Glomerular endothelial cell (primary cell): Measurements from ENCODE around the gene MAP2K5. TPM values are rescaled to one million over a fixed set of nuclear protein-coding genes. Genes with fewer than 3 reads are reported as not detected.
A peak's percentile ranks its signal among the peaks of the same experiment; 100 is the strongest.
"Not testable (repeated sequence)": the region's sequence is repeated elsewhere in the genome, so short reads cannot be mapped to it uniquely, and the experiment has no call there.

Experiments used
- DNase-seq: peaks from one replicate; pipeline ENCODE4 v3.0.0-alpha.2; 2011; ENCODE audit warnings: low read depth, low spot score; ENCODE audit errors: extremely low read depth
- total RNA-seq: library from RNA; depleted of rRNA; stranded (reverse); fragments of >200 nt; gene quantifications from 2 replicates; pipeline ENCODE4 v1.2.3, GENCODE V29; 2015

Gene MAP2K5
- total RNA-seq, 1 donor from 2014 or later: 9.8 TPM

DNA sequence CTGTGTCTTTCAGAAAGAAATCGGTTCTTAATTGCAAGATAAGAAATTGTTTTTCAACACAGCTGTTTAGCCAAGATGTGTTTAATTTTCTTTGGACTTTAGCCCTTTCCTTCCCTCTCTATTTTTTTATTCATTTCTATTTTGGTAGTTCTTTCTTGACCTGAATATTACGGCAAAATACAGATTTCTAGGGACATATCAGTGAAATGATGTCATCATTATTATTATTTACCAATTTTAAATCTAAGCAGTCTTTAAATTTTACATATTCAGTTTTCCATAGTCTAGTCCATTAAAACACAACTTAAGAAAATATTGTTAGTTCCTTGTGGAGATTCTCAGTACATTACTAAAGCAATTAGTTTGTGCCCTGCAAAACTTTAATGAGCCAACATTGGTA, 104.3 kb downstream of the MAP2K5 start:
- DNase-seq: no peak

- DNase-seq: no peak
These were observed 110.1 kb downstream of the MAP2K5 start for GRCh38 chr15:67652586-67652985.

DNA sequence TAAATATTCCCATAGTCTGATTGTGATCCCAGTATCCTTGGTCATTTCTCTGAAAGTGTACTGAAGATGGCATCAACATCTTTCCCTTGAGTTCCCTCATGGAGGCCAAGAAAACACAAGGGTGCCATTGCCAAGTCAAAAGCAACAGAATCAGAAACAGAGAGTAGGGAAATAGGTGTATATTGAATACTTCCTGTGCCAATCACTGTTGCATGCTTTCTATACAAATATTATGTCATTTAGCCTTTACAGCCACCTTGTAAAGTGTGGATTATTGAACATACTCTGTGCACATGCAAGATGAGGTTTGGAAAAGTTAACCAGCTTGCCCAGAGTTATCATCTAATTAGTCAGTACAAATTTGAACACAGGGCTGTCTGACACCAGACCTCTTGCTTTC, 117.9 kb downstream of the MAP2K5 start:
- DNase-seq: no peak

DNA sequence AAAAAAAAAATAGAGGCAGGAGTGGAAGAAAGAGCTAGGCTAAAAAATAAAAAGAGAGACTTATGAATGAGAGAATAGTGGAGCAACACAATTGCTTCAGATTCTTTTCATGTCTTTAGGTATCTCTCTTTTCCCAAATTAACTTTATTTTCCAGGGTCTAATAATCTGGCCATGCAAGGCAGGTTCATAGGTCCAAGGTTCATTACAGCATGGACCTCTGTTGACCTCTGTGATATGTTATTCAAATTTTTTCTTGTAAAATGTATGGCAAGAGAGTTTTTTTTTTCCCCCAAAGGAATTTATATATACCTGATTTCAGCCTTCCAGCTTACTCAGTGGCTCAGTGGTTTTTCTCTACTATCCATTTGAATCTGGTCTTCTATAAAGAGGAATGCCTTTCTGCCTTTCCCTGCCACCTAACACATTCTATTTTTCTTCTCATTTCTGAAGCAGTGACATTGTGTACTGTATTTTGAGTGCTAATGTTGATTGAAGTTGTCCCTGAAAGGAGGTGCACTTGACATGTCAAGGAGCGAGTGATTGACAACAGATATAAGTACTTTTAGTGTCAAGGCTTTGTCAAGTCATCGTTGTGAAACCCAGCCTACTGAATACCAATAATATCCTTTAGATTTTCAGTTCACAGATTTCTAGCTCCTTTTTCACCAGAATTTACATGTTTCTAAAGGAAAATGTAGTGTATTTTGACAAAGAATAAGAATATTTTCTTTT, 118.5 kb downstream of the MAP2K5 start:
- no peak for DNase-seq

GRCh38 chr15:67670647-67671305, 128.3 kb downstream of the MAP2K5 start:
- no peak for DNase-seq

DNA sequence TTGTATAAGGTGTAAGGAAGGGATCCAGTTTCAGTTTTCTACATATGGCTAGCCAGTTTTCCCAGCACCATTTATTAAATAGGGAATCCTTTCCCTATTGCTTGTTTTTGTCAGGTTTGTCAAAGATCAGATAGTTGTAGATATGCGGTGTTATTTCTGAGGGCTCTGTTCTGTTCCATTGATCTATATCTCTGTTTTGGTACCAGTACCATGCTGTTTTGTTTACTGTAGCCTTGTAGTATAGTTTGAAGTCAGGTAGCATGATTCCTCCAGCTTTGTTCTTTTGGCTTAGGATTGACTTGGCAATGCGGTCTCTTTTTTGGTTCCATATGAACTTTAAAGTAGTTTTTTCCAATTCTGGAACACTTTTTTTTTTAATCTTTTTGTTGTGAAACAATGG, 130.3 kb downstream of the MAP2K5 start:
- DNase-seq: not testable (repeated sequence)

GRCh38 chr15:67674983-67675382, 132.5 kb downstream of the MAP2K5 start:
- no peak for DNase-seq

GRCh38 chr15:67678089-67678488, 135.6 kb downstream of the MAP2K5 start:
- no peak for DNase-seq

DNA sequence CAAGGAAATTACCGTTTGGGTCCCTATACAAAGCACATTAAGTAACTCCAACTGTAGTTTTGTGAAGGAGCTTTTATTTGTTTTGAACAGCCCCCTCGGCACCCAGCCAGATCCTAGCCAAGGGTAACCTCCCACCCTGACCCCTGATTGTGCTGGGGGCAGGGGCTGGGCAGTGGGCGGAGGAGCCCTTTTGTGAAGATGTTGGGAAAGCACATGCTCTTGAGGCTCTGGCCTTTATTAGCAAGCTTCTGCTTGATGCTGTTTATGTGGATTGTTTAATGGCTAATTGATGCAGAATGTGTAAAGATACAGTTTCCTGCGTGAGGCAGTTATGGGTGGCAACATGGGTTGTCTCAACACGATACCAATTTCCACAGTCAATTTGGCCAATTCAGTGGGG, 136.5 kb downstream of the MAP2K5 start:
- DNase-seq: no peak

DNA sequence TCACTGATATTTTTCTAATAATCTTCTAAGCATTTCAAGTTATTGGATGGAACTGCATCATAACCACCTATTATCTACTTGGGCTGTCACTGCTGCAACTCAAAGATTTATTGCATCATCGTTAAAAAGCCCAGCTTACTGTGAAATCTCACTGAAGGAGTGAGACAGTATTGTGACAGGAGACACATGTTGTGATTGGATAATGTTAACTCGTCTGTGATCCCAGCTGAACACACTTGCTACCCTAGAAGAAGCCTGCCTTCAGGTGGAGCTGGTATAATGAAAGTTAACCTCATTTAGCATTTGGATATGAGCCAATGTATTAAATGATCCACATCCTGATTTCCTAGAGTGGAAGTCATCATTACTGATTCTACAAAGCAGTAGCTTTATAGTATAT, 138.1 kb downstream of the MAP2K5 start:
- no peak for DNase-seq

- DNase-seq: peak; percentile 23
These were observed 142.6 kb downstream of the MAP2K5 start for GRCh38 chr15:67685008-67685599.

GRCh38 chr15:67685716-67686115, 143.2 kb downstream of the MAP2K5 start:
- no peak for DNase-seq

GRCh38 chr15:67690936-67691335, 148.4 kb downstream of the MAP2K5 start:
- DNase-seq: no peak

DNA sequence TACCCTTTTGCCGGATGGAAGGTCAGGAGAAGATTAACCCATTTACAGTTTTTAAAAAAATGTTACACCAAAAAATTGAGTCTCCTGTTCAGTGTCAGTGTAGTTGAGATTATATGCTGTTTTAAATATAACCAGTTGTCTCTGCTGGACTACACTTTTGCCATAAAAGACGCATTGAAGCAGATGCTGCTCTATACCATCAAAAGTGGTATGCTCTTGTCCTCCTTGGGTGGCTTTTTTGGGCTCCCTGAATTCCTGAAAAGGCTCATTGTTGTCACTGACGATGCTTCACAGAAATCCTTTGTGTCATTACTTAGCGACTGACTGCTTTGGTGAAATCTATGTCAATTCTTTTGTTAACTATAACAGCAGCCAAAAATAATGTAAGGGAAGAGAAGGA, 148.9 kb downstream of the MAP2K5 start:
- no peak for DNase-seq

DNA sequence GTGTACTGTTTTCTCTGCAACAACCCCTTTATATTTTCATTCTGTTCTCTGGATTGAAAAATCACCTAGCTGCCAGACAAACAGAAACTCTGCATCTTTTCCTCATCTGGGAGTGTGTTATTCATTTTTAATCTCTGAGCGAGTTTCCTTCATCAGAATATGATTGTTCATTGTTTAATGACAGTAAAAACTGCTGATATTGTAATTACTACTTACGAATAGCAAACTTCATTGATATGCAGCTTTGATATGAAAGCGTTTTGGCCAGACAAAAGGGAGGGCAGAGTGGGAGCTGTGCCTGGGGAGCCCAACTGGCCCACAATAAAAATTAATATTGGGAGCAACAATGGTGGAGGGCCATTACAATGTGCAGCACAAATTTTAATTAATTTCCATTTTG, 150.1 kb downstream of the MAP2K5 start:
- DNase-seq: no peak

- no peak for DNase-seq
These were observed 153.6 kb downstream of the MAP2K5 start for GRCh38 chr15:67696087-67696486.

- DNase-seq: no peak
These were observed 157.5 kb downstream of the MAP2K5 start for GRCh38 chr15:67700023-67700422.

DNA sequence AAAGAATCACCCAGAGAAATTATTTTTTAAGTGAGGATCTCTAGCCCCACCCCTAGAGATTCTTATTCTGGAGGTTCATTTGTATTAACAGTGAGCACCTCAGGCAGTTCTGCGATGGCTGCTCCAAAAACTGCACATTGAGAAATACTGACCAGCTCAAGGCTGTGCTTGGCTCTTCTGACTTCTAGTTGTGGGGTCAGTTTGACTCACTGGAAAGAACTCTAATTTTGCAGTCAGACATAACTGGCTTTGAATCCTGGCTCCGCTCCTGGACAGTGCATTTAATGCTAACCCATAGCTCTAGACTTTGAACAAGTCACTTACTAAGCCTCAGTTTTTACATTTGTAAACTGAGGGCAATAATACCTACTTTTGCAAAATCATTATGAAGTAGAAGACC, 159.2 kb downstream of the MAP2K5 start:
- DNase-seq: no peak

DNA sequence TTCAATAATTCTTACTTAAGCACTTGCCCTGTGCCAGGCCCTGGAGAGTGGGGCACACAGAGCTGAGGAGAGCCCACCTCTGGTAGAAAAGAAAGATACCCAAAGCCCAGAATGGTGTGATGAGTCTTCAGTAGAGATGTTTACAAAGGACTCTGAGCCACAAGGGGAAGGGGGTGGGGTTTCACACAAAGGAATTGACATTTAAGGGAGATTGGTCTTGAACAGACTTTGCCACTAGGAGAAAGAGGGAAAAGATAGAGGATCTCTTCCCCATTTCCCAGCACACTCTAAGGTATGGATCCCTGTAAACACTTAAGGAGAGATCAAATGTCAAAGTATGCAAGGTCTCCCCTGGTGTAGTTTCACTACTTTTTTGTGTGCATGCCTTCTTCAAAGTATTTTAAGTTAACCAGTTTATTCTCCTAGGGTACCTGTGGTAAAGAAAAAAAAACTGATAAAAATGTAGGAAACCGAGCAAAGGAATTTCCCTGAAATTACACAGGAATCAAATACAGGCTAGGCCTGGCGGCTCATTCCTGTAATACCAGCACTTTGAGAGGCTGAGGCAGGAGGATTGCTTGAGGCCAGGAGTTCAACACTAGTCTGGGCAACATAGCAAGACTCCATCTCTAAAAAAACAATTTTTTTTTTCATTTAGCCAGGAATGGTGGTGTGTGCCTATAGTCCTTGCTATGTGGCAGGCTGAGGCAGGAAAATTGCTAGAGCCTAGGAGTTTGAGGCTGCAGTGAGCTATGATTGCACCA, 165.2 kb downstream of the MAP2K5 start:
- DNase-seq: no peak

GRCh38 chr15:67708500-67708899, 166.0 kb downstream of the MAP2K5 start:
- DNase-seq: no peak

GRCh38 chr15:67715170-67715569, 172.7 kb downstream of the MAP2K5 start:
- DNase-seq: no peak
